H1 (cell line): Measurements from ENCODE around the gene MLLT6. TPM values are rescaled to one million over a fixed set of nuclear protein-coding genes. Genes with fewer than 3 reads are reported as not detected.

Experiments used
- CREB1 ChIP-seq: IDR thresholded peaks from 2 replicates; pipeline ENCODE4 v1.6.1; 2012; ENCODE audit warnings: inconsistent platforms
- FOSL1 ChIP-seq: IDR thresholded peaks from 2 replicates; pipeline ENCODE4 v1.6.1; 2011; ENCODE audit warnings: mild to moderate bottlenecking, low read depth, low read length, moderate library complexity; ENCODE audit not compliant: insufficient read depth
- GABPA ChIP-seq: IDR thresholded peaks from 2 replicates; pipeline ENCODE4 v1.6.1; 2011; ENCODE audit warnings: mild to moderate bottlenecking, low read length, moderate library complexity, borderline replicate concordance; ENCODE audit not compliant: insufficient read depth
- MAFK ChIP-seq: IDR thresholded peaks from 2 replicates; pipeline ENCODE4 v1.6.1; 2012; ENCODE audit warnings: low read depth, mild to moderate bottlenecking, improper control_type of control experiment, low read length
- PHF8 ChIP-seq: fragments of 200-600 bp; sonication (generic); conservative IDR thresholded peaks from 2 replicates; pipeline ENCODE4 v1.7.1; 2012; ENCODE audit warnings: low read depth, mild to moderate bottlenecking, inconsistent platforms, low read length, moderate library complexity
- polyA plus RNA-seq, 7 experiments: library from polyadenylated mRNA; depleted of rRNA in 3 of 7; stranded (reverse) in 5 of 7; unstranded in 2 of 7; fragments of >200 nt in 5 of 7; fragments of 200-250 nt in 2 of 7; gene quantifications; 1 replicate in 5 of 7; 2 replicates in 1 of 7; 4 replicates in 1 of 7; pipeline versions ENCODE4 v1.2.1 to v1.2.3, GENCODE V29; 2011 to 2013; ENCODE audit warnings: missing spikeins in 2 of 7, mixed read lengths in 2 of 7
- total RNA-seq: library from RNA; stranded (reverse); fragmentation: NEBNext Ultra II Directional; extraction: Animal tissue kit (Norgen Biotek cat#: 25700); gene quantifications from 2 replicates; pipeline ENCODE4 v1.2.1, GENCODE V29; 2021
- TF ChIP-seq, protein P1 (sequence below): fragments of 300-600 bp; sonication (generic); IDR thresholded peaks from 2 replicates; pipeline ENCODE4 v1.7.1; 2012; ENCODE audit warnings: low read length, moderate library complexity, mild to moderate bottlenecking, inconsistent platforms; ENCODE audit not compliant: insufficient replicate concordance
- TF ChIP-seq, protein P2 (sequence below): IDR thresholded peaks from 2 replicates; pipeline ENCODE4 v1.6.1; 2011; ENCODE audit warnings: low read depth, mild to moderate bottlenecking, low read length; ENCODE audit not compliant: insufficient read depth
- TF ChIP-seq, protein P3 (sequence below): IDR thresholded peaks from 2 replicates; pipeline ENCODE4 v1.6.1; 2011; ENCODE audit warnings: low read length, improper control_type of control experiment

MLLT6 gene
- total and polyA plus RNA-seq, 2 of the 8 experiments (the other 6 are each of a cell fraction or from before 2014, with no cell fraction given) = 6.5 to 8.0 TPM

DNA sequence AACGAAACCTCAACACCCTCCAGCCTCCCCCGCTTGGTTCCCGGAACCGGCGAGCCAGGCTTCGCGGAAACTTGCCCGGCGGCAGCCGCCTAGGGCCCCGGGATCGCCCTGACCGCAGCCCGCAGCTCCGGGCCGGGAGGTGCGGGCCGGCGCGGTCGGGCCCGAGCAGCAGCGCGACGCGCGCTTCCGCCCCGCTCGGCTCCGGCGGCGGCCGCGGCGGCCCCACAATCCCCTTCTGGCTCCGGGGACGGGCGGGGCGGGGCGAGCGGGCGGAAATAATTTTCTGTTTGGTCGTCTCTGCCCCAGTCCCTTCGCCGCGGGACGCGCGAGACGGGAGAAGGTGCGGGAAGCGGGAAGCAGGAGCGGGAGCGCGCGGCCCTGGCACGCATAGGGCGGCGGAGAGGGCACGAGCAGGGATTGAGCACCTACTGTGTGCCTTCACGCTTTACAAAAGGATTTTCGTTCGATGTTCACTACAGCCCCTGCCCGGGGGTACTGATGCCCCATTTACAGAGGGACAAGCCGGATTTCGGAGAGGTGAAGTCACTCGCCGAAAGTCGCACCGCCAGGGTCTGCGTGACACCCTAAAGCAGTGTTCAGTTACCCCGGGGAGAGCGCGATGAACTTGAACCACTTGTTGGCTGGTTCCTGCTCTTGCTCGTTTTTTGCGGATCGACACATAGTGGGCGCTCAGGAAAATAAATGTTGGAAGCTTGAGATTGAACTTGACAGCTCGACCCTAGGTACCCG is 2.7 kb upstream of the MLLT6 start (continued):
- TF ChIP-seq, protein P1, sequence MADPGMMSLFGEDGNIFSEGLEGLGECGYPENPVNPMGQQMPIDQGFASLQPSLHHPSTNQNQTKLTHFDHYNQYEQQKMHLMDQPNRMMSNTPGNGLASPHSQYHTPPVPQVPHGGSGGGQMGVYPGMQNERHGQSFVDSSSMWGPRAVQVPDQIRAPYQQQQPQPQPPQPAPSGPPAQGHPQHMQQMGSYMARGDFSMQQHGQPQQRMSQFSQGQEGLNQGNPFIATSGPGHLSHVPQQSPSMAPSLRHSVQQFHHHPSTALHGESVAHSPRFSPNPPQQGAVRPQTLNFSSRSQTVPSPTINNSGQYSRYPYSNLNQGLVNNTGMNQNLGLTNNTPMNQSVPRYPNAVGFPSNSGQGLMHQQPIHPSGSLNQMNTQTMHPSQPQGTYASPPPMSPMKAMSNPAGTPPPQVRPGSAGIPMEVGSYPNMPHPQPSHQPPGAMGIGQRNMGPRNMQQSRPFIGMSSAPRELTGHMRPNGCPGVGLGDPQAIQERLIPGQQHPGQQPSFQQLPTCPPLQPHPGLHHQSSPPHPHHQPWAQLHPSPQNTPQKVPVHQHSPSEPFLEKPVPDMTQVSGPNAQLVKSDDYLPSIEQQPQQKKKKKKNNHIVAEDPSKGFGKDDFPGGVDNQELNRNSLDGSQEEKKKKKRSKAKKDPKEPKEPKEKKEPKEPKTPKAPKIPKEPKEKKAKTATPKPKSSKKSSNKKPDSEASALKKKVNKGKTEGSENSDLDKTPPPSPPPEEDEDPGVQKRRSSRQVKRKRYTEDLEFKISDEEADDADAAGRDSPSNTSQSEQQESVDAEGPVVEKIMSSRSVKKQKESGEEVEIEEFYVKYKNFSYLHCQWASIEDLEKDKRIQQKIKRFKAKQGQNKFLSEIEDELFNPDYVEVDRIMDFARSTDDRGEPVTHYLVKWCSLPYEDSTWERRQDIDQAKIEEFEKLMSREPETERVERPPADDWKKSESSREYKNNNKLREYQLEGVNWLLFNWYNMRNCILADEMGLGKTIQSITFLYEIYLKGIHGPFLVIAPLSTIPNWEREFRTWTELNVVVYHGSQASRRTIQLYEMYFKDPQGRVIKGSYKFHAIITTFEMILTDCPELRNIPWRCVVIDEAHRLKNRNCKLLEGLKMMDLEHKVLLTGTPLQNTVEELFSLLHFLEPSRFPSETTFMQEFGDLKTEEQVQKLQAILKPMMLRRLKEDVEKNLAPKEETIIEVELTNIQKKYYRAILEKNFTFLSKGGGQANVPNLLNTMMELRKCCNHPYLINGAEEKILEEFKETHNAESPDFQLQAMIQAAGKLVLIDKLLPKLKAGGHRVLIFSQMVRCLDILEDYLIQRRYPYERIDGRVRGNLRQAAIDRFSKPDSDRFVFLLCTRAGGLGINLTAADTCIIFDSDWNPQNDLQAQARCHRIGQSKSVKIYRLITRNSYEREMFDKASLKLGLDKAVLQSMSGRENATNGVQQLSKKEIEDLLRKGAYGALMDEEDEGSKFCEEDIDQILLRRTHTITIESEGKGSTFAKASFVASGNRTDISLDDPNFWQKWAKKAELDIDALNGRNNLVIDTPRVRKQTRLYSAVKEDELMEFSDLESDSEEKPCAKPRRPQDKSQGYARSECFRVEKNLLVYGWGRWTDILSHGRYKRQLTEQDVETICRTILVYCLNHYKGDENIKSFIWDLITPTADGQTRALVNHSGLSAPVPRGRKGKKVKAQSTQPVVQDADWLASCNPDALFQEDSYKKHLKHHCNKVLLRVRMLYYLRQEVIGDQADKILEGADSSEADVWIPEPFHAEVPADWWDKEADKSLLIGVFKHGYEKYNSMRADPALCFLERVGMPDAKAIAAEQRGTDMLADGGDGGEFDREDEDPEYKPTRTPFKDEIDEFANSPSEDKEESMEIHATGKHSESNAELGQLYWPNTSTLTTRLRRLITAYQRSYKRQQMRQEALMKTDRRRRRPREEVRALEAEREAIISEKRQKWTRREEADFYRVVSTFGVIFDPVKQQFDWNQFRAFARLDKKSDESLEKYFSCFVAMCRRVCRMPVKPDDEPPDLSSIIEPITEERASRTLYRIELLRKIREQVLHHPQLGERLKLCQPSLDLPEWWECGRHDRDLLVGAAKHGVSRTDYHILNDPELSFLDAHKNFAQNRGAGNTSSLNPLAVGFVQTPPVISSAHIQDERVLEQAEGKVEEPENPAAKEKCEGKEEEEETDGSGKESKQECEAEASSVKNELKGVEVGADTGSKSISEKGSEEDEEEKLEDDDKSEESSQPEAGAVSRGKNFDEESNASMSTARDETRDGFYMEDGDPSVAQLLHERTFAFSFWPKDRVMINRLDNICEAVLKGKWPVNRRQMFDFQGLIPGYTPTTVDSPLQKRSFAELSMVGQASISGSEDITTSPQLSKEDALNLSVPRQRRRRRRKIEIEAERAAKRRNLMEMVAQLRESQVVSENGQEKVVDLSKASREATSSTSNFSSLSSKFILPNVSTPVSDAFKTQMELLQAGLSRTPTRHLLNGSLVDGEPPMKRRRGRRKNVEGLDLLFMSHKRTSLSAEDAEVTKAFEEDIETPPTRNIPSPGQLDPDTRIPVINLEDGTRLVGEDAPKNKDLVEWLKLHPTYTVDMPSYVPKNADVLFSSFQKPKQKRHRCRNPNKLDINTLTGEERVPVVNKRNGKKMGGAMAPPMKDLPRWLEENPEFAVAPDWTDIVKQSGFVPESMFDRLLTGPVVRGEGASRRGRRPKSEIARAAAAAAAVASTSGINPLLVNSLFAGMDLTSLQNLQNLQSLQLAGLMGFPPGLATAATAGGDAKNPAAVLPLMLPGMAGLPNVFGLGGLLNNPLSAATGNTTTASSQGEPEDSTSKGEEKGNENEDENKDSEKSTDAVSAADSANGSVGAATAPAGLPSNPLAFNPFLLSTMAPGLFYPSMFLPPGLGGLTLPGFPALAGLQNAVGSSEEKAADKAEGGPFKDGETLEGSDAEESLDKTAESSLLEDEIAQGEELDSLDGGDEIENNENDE = no peak
- TF ChIP-seq, protein P2, sequence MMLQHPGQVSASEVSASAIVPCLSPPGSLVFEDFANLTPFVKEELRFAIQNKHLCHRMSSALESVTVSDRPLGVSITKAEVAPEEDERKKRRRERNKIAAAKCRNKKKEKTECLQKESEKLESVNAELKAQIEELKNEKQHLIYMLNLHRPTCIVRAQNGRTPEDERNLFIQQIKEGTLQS = no peak
- TF ChIP-seq CREB1 = no peak; the same call in 1 of the 2 replicates
- TF ChIP-seq MAFK = no peak
- TF ChIP-seq PHF8 = no peak
- TF ChIP-seq, protein P3, sequence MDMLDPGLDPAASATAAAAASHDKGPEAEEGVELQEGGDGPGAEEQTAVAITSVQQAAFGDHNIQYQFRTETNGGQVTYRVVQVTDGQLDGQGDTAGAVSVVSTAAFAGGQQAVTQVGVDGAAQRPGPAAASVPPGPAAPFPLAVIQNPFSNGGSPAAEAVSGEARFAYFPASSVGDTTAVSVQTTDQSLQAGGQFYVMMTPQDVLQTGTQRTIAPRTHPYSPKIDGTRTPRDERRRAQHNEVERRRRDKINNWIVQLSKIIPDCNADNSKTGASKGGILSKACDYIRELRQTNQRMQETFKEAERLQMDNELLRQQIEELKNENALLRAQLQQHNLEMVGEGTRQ = no peak
- TF ChIP-seq FOSL1 = no peak
- no peak for TF ChIP-seq GABPA
